ENCODE results near the gene FOXF1.

The FOXF1 gene

GRCh38 chr16:86517652-86518258 lies 7.4 kb downstream of the FOXF1 start:
- no peak for DNase-seq

- DNase-seq, result no peak
Measured at GRCh38 chr16:86519007-86519648, 8.8 kb downstream of the FOXF1 start.

- peak in 3 of 4 experiments; percentile 16 to 37 (median 34) for DNase-seq
Measured at GRCh38 chr16:86519649-86520316, 9.5 kb downstream of the FOXF1 start.

GRCh38 chr16:86520317-86521210 lies 10.2 kb downstream of the FOXF1 start:
- DNase-seq, result no peak

DNA sequence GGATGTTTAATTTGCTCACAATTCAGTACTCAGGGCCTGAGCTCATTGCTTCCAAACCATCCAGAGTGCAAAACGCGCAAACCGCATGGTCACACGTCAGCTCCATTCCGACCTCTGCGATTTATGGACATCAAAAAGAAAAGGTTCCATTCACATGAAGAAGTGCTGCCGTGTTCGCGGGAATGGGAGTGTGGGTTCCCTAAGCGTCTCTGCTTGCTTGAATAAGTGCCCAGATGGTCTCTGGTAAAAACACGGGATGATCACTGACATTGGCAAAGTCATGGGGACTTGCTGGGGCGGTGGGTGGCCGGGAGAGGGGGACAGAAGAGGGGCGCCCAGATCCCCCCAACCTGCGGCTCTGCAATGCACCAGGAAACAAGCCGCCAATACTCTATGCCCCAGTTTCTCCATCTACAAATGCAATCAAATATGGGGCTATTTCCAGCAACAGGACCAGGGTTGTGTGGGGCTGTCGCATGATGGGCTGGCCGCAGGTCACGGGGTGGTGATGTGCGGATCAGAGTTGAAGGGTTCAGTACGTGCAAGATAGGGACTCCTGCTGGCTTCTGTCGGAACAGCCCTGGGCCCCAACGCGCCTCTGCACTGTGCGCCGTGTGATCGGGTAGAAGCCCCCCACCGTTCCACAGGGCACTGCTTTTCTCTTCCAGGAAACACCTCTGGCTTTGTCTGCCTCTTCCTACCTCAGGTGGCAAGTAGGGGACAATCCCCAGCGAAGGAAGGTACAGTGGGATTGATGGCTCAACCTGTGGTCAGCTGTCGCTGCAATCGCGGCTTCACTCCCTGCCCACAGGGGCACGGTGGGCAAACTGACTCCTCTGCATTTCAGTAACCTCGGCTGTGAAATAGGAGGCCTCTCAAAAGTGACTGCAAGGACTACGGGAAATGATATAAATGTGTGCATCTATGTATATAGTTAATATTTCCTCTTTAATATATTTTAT lies 11.2 kb downstream of the FOXF1 start:
- DNase-seq, result no peak

- DNase-seq, result no peak
Measured at GRCh38 chr16:86522634-86523033, 12.3 kb downstream of the FOXF1 start.

DNA sequence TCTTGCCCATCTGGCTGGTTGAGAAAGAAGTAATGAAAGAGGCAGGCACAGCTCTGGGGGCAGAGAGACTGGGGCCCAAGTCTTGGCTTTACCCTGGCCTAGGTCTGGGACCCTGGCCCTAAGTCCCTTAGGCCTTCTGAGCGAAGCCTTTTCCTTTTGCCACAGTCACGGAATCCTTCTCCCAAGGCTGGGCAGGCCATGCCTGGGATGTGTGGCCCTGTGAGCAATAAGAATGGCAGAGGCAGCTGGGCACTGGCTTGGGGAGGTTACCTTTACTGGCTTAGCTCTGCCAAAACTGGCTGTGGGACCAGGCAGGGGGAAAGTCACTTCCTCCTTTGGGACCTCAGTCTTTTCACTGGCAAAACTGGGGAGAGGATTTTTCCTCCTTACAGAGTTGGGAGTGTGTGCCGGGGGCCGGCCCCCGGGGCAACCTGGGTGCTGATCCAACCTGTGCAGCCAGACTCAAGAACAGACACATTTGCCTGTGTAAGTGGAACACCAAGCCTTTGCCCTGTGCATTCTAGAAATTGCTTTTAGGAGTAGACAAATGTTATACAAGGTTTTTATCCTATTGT lies 12.9 kb downstream of the FOXF1 start:
- no peak for DNase-seq

DNA sequence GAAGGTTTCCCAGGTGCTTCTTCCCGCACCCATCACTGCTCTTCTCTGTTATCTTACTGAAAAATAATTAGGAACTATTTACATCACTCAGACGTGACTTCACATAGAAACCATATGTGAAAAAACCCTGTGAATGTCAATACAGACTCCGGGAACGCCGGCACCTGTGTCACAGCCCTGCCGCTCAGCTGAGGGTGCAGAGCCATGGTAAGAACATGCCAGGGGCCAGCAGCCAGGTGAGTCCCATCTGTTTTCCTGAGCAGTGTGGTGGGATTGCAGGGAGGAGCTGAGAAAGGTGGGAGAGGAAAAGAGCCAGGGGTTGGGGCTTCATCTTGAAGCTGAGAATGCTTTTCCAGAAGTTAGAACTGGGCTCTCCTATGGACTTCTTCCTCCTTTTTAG lies 13.7 kb downstream of the FOXF1 start:
- no peak for DNase-seq

- DNase-seq, result no peak
Measured at GRCh38 chr16:86525696-86526095, 15.4 kb downstream of the FOXF1 start.

GRCh38 chr16:86527366-86527765 lies 17.0 kb downstream of the FOXF1 start:
- no peak for DNase-seq

DNA sequence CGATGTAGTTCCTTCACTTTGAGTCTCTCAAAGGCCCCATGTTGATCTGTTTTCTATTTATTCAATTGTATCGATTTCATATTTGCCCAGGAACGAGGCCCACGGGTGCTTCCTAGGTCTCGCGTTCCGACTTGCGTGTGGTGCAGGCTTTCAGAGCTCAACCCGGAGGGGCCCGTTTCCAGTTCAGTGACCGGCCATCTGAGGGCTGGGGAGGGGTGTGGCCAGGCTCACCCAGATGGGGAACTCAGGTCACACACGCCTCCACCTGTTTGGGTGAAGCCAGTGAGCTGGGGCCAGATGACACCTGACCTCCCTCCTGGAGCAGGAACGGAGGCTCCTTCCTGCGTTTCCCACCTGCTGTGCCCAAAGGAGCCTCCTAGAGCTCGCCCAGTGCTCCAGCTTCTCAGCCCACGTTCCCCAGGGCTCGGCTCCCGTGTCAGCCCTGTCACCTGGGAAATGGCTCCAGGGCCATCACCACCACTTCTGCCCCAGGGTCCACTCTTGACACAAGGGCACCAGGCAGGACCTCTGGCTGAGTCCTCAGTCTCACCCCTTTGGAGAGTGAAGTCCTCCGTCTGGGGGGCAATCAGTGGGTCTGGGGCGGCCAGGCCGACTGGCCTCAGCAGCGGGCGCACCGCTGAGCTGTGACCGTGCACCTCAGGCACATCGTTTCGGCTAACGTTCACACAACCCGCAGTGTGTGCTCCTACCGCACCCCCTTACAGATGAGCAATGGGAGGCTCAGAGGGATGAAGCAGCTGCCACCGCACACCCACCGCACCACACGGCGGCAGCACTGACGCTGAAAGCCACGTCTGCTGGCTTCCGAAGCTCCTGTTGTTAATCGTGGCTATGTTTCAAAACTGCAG lies 18.0 kb downstream of the FOXF1 start:
- DNase-seq, result no peak

DNA sequence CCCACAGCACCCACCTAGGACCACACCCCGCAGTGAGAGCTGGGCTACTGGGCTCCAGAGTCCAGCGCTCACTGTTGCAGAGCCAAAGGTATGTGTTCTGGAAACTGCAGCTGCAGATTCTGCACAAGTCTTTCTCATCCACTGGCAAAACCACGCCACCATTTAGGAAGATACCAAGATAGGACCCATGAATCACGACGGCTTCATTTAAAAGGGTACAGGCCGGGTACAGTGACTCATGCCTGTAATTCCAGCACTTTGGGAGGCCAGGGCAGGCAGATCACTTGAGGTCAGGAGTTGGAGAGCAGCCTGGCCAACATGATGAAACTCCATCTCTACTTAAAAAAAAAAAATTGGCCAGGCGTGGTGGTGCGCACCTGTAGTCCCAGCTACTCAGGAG lies 18.8 kb downstream of the FOXF1 start:
- no peak for DNase-seq

DNA sequence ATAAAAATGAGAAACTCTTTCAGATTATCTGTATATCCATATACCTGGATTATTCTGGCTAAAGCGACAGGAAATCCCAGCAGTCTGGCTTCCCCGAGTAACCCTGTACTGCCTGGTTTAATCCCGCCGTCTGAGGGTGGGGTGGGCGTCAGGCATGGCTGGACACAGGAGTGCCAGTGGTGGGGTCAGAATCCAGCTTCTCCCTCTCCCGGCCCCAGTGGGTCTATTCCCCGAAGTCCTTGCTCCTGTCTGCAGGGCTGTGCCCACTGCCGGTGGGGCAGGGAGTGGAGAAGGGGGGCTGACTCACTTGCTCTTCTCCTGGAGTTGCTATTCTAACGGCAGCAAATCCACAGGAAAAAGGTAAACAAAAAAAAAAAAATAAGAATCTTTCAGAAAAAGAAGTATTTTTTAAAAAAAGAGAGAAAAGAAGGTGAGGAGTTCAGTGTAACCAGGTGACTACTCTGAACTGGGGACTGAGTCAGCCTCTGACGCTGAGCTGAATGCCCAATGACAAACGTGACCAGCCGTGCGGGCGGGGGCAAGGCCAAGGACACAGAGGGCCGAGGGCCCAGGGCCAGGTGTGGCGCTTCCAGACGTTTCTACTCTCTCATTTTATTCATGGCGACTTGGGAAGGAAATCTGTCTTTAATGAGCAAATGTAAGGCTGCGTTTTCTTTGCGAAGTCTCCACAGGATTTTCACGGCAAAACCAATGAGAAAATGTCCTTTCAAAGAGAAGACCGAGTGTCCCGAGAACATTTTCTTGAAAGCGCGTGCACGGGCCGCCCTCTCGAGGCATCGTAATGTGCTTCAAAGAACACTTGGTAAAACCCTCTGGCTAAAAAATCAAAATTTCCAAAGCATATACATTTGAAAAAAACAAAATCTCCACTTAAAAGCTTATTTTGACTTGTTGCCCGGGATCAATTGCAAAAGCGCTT lies 20.2 kb downstream of the FOXF1 start:
- DNase-seq, result no peak

DNA sequence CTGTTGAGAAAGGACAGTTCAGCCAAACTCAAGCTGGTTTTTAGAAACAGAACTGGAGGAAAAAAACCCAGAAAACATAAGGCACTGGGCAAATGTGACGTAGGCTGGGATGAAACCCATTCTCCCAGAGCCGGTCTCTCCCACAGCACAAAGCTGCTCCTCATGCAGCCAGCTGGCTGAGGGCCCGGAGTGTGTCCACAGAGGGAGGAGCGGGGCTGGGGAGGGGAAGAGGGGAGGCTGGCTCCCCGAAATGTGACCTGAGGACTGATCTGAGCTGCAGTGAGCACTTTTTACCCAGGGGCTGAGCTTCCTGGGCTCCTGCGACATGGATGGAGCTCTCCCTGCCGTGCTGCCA lies 20.8 kb downstream of the FOXF1 start:
- DNase-seq, result no peak

DNA sequence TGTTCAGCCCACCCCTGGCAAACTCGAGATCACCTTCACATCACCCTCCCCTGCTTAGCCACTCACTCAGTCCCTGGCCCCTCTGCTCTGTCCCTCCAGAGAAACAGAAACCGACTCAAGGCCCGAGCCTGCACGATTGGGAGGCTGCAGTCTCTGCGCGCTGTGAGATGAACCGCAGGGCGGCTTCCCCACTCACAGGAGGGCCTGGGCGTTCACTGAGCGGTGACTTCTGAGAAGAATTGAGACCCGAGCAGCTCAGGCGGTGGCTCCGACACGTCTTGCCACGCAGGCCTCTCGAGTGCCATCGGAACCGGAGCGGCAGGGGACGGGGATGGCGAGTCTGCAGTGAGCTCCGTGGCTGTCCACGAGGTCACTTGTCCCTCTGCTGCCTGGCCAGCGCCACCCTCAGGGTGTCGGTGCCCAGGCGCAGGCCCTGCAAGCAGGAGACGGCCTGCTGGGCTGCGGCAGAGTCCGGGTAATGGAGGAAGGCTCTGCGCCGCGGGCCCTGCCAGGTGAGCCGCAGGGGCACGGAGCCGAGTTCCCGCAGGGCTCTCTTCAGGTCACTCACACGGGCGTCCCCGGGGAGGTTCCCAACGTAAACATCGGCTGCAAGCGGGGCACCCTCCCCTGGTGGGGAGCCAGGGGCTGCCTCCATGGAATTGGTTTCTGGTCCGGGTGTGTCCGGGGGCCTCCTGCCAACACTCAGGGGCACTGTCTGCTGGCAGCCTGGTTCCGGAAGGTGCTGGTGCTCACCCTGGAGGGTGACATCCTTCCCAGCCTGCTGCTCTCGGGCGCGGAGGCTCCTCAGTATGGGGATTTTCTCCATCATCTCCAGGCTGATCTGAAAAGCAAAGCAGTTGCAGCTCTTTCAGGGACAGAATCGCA lies 21.6 kb downstream of the FOXF1 start:
- DNase-seq, result no peak

DNA sequence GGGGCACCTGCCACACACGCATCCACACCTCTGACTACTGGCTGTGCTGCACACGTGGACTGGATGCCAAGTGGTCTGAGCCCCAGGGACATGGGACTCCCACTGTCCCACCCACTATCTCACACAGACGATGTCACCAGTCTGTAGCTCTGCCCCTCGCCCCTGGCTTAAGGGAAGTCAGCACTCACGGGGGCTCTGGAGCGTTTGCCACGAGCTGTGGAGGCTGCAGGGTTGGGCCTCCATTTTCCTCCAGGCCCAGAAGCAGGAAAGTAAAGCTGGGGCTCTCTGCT lies 22.1 kb downstream of the FOXF1 start:
- no peak for DNase-seq

DNA sequence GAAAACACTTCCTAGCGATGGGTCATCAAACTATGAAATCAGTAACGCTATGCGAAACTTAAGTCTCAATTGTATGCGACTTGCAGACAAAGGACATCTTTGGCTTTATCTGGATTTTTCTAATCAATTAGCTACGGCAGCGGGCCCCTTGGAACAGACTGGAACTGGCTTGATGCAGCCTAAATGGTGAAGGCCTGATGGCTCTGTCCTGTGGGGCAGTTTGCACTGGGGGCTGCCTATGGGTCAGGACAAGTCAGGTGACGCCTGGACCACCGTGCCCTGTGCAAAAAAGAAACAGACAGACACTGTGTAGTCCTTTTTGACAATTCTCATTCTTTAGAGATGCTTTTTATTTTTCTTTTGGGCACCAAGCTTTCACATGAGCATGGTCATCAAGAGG lies 22.7 kb downstream of the FOXF1 start:
- no peak for DNase-seq

DNA sequence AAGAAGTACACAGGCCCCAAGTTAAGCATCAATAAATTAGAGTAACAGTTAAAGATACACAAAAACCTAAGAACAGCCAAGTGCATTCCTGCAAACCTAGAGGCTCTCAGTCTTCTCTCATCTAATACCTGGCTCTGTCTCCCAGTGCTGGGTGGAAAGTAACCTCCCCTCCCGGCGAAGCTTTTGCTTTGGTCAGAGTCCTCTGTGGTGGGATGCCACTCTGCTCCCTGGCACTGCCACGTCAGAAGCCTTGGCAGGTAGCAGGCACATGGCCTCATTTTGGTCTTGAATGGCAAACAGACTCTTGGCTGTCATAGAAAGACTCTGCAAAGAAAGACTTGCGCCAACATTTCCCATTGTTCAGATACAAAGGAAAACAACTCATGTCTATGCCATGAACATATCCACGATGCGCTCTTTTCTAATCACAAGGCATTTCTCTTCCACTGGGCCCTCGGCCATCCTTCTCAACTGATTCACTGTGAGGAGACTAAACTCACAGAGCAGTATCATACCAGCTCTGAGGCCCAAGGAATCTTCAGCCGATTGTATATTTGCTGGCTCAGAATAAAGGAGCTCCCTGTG lies 23.5 kb downstream of the FOXF1 start:
- no peak for DNase-seq

Measured in activated naive CD4-positive, alpha-beta T cell (primary cell).